MG63 (cell line): ENCODE results near the gene GABRR1. TPM values are rescaled to one million over a fixed set of nuclear protein-coding genes. Genes with fewer than 3 reads are reported as not detected.

Experiments
- DNase-seq: peaks from one replicate; pipeline ENCODE4 v3.0.0-alpha.2; 2020
- H3K27me3 ChIP-seq: fragments of 250-450 bp; sonication (Bioruptor Pico); 2 replicates; pipeline ENCODE4 v1.5.1; 2020; ENCODE audit warnings: mild to moderate bottlenecking, moderate library complexity
- H3K36me3 ChIP-seq: fragments of 250-450 bp; sonication (Bioruptor Pico); 2 replicates; pipeline ENCODE4 v1.5.1; 2020; ENCODE audit warnings: mild to moderate bottlenecking, moderate library complexity
- H3K4me3 ChIP-seq: fragments of 250-450 bp; sonication (Bioruptor Pico); 2 replicates; pipeline ENCODE4 v1.5.1; 2020; ENCODE audit warnings: mild to moderate bottlenecking, moderate library complexity
- H3K9me3 ChIP-seq: fragments of 250-450 bp; sonication (Bioruptor Pico); 2 replicates; pipeline ENCODE4 v1.5.1; 2020; ENCODE audit warnings: mild to moderate bottlenecking, moderate library complexity
- total RNA-seq: library from RNA; depleted of rRNA; stranded (reverse); fragments of >200 nt; shearing (Covaris generic); gene quantifications from 2 replicates; pipeline ENCODE4 v1.2.3, GENCODE V29; 2014; ENCODE audit warnings: low replicate concordance

The GABRR1 gene
- total RNA-seq, 1 experiment from 2014 or later: not detected

GRCh38 chr6:89190741-89191140 lies 26.4 kb downstream of the GABRR1 start:
- Histone ChIP-seq H3K9me3 (peaks cover 3% of the 10 kb centered on the region; the same call in 1 of the 2 replicates), H3K4me3 (no peak overlapping the region), H3K27me3 (no peaks in the 10 kb centered on the region), H3K36me3 (no peaks in the 10 kb centered on the region)
- DNase-seq: no peak

GRCh38 chr6:89187504-89187903 lies 29.7 kb downstream of the GABRR1 start:
- Histone ChIP-seq H3K27me3 (no peaks in the 10 kb centered on the region), H3K4me3 (no peak overlapping the region), H3K36me3 (no peaks in the 10 kb centered on the region), H3K9me3 (no peaks in the 10 kb centered on the region)
- DNase-seq: no peak

DNA sequence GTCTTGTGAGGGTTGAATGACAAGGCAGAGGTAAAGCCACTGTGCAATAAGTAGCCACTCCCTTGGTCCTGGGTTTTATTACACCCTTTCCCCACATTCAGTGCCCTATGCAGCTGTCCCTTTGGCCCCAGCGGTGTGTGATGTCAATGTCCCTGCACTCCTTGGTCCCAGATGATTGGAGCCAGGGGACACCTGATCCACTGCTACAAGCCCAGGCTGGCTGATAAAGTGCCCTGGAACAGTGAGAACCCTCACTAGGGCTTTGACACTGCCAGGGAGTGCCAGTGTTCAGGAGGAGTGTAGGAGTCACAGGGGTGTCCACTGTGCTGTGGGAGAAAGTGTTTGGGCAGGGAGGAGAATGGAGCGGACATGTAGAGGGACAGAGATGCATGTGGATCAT lies 30.4 kb downstream of the GABRR1 start:
- Histone ChIP-seq H3K4me3 (no peak overlapping the region), H3K27me3 (no peaks in the 10 kb centered on the region), H3K36me3 (no peaks in the 10 kb centered on the region), H3K9me3 (no peaks in the 10 kb centered on the region)
- DNase-seq: no peak

GRCh38 chr6:89184344-89184743 lies 32.8 kb downstream of the GABRR1 start:
- Histone ChIP-seq H3K27me3 (no peaks in the 10 kb centered on the region), H3K9me3 (no peaks in the 10 kb centered on the region), H3K4me3 (no peak overlapping the region), H3K36me3 (no peaks in the 10 kb centered on the region)
- DNase-seq: no peak

GRCh38 chr6:89183294-89183693 lies 33.9 kb downstream of the GABRR1 start:
- H3K4me3 ChIP-seq: no peak overlapping the region
- H3K36me3 ChIP-seq: no peaks in the 10 kb centered on the region
- no peaks in the 10 kb centered on the region for H3K27me3 ChIP-seq
- no peaks in the 10 kb centered on the region for H3K9me3 ChIP-seq
- no peak for DNase-seq

- no peak for DNase-seq
- H3K36me3 ChIP-seq: no peaks in the 10 kb centered on the region
- no peaks in the 10 kb centered on the region for H3K9me3 ChIP-seq
- H3K4me3 ChIP-seq: no peak overlapping the region
- no peaks in the 10 kb centered on the region for H3K27me3 ChIP-seq
Measured at GRCh38 chr6:89180971-89181370, 36.2 kb downstream of the GABRR1 start.

GRCh38 chr6:89180112-89180511 lies 37.0 kb downstream of the GABRR1 start:
- no peak for DNase-seq
- H3K4me3 ChIP-seq: no peak overlapping the region
- H3K9me3 ChIP-seq: no peaks in the 10 kb centered on the region
- H3K36me3 ChIP-seq: no peaks in the 10 kb centered on the region
- no peaks in the 10 kb centered on the region for H3K27me3 ChIP-seq

DNA sequence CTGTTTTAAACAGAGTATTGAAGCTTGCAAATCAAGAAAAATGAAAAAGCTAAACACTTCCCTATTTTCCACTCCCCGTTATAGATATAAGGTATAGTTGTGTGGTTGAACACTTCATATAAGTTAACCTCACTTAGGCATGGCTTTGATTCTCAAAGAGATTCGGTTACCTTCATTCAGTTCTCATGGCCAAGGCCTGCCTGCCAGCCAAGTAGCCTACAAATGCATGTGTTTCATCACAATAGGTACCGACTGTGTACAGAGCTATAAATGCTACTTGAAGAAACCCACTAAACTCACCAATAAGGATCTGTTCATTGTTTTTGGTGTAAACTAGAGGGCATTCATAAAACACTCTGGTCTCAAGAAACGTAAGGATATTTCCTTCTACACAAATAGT lies 43.5 kb downstream of the GABRR1 start:
- Histone ChIP-seq H3K9me3 (no peaks in the 10 kb centered on the region), H3K4me3 (no peak overlapping the region), H3K36me3 (no peaks in the 10 kb centered on the region), H3K27me3 (no peaks in the 10 kb centered on the region)
- DNase-seq: no peak

DNA sequence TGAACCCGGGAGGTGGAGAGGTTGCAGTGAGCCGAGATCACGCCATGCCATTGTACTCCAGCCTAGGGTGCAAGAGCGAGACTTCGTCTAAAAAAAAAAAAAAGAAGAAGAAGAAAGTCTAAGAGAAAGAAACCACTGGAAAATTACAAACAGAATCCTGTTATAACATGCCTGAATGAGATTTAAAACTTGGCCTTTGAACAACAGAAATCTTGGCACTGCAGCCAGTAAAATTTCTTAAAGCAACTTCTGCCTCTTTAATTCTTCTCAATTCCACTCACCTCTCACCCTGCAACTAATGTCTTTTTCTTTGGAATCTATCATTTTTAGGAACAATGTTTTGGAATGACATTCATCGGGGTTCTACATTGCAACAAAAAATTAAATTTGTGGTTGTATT lies 45.0 kb downstream of the GABRR1 start:
- no peaks in the 10 kb centered on the region for H3K9me3 ChIP-seq
- DNase-seq: no peak
- no peaks in the 10 kb centered on the region for H3K36me3 ChIP-seq
- no peak overlapping the region for H3K4me3 ChIP-seq
- no peaks in the 10 kb centered on the region for H3K27me3 ChIP-seq

DNA sequence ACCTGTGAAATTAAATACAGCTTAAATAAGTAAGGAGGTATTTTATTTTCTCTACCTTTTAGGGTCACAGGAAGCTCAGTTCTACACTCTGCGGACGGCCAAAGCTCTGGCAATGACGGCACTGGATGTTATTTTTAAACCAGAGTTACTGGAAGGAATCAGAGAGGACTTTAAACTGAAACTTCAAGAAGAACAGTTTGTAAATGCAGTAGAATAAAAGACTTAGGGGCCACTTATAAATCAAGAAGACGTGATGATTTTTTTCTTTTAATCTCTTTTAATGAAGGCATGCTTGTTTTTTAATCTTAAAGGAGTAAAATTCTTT lies 55.1 kb downstream of the GABRR1 start:
- H3K4me3 ChIP-seq: no peak overlapping the region
- no peak for DNase-seq
- no peaks in the 10 kb centered on the region for H3K9me3 ChIP-seq
- no peaks in the 10 kb centered on the region for H3K27me3 ChIP-seq
- H3K36me3 ChIP-seq: peaks cover 26% of the 10 kb centered on the region

GRCh38 chr6:89161326-89162046 lies 55.7 kb downstream of the GABRR1 start:
- Histone ChIP-seq H3K27me3 (no peaks in the 10 kb centered on the region), H3K9me3 (no peaks in the 10 kb centered on the region), H3K36me3 (peaks cover 27% of the 10 kb centered on the region), H3K4me3 (no peak overlapping the region)
- DNase-seq: no peak

DNA sequence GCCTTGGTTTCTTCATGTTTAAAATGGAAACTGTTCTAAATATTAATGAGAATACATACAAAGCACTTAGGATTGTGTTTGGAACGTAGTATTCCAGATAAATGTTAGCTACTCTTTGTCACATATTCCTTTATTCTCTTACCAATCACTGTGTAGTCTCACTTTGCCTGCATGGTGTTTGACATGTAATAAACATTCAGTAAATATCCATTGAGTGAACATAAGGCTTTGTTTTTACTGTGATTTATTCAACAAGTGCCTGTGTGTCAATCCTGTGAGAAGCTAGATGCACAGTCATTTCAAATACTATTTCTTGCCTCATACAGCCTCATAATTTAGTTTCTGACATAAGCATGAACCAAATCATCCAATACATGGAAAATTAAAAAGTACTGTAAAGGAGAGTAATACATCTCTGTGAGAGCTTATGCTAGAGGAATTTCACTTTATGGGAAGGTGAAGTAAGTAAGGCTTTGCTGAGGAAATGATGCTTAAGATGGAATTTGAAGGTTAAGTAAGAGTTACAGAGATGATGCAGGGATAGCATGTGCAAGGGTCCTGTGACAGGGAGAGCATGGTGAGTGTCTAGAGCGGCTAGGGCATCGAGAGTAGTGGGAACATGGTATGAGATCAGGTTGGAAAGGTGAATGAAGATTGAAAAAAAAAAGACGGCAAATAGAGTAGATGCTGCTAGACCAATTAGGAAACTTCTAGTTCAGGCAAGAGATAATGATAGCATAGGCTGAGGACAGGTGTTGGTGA lies 56.6 kb downstream of the GABRR1 start:
- Histone ChIP-seq H3K4me3 (no peak overlapping the region), H3K36me3 (peaks cover 24% of the 10 kb centered on the region), H3K27me3 (no peaks in the 10 kb centered on the region), H3K9me3 (no peaks in the 10 kb centered on the region)
- no peak for DNase-seq

- Histone ChIP-seq H3K36me3 (peaks cover 18% of the 10 kb centered on the region), H3K4me3 (no peak overlapping the region), H3K27me3 (no peaks in the 10 kb centered on the region), H3K9me3 (no peaks in the 10 kb centered on the region)
- DNase-seq: no peak
Measured at GRCh38 chr6:89154131-89154530, 63.0 kb downstream of the GABRR1 start.

GRCh38 chr6:89148016-89148750 lies 69.0 kb downstream of the GABRR1 start:
- Histone ChIP-seq H3K4me3 (no peak overlapping the region; the same call in 1 of the 2 replicates), H3K9me3 (no peaks in the 10 kb centered on the region), H3K27me3 (no peaks in the 10 kb centered on the region), H3K36me3 (peaks cover 13% of the 10 kb centered on the region)
- peak; percentile 56 for DNase-seq

- Histone ChIP-seq H3K4me3 (peak overlapping the region; percentile 61), H3K9me3 (no peaks in the 10 kb centered on the region), H3K27me3 (no peaks in the 10 kb centered on the region), H3K36me3 (peaks cover 13% of the 10 kb centered on the region)
- no peak for DNase-seq
Measured at GRCh38 chr6:89146718-89147700, 70.1 kb downstream of the GABRR1 start.

- Histone ChIP-seq H3K27me3 (no peaks in the 10 kb centered on the region), H3K9me3 (no peaks in the 10 kb centered on the region), H3K4me3 (peak within 1 kb of the TSS; percentile 61), H3K36me3 (peaks cover 13% of the 10 kb centered on the region)
- peak; percentile 81 for DNase-seq
Measured at GRCh38 chr6:89145956-89146717, 71.0 kb downstream of the GABRR1 start, which contains the start of gene PM20D2. Gene PM20D2 (plus strand): TSS chr6:89146055. CDS start chr6:89146145, 90 bp downstream.
